NCI-H526 (cell line): ENCODE results near the gene CPEB4.

ENCODE experiments used
- DNase-seq, 2 experiments: peaks; one replicate each; lab custom pipeline; 2025; lab: John Stamatoyannopoulos, UW

The CPEB4 gene

DNA sequence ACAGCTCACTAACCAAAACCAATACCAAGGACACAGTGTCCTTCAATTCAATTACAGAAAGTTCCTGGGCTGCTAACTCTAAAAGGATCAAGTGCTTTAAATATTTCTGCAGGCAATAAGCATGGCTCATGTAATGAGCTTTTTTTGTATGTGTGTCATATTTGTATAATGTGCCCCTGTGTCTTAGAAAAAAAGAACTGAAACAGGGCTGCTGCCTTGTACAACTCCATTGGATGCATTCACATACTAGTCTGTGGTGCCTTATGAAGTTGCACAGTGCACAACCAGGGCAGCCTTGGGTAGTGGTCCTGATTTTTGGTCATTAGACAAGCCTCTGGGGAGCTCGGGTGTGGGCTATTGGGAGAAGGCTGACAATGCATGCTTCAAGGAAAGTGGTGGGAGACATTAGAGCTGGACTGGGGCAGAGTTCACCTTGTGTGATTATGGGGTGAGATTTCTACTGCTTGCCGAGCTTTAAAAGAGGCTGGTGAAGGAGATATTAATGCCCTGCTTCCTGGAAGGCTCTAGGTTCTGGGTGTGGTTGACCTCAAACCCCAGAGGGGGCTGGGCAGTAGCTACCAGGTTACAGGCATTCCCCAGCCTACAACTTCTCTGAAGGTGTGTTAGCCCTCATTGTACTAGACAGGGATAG lies 3.6 kb upstream of the CPEB4 start:
- no peak for DNase-seq

- no peak for DNase-seq
These were observed 3.1 kb upstream of the CPEB4 start for GRCh38 chr5:173885054-173885443.

DNA sequence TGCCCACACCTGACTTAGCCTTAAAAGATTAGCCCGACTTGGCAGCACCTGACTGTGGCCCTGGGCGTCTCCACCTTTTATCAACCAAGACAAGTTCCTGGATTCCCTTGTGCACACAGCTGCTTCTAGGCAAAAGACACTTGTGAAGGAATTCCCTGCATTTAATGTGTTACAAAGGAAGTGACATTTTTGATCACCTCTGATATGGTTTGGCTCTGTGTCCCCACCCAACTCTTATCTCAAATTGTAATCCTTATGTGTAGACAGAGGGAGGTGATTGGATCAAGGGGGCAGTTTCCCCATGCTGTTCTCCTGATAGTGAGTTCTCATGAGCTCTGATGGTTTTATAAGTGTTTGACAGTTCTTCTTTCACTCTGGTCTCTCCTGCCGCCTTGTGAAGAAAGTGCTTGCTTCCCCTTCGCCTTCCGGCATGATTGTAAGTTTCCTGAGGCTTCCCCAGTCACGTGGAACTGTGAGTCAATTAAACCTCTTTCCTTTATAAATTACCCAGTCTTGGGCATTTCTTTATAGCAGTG lies 2.6 kb upstream of the CPEB4 start:
- DNase-seq = no peak

GRCh38 chr5:173886150-173886549 lies 2.0 kb upstream of the CPEB4 start:
- no peak for DNase-seq

- peak in 1 of 2 experiments; percentile 41 for DNase-seq
These were observed 453 bp downstream of the CPEB4 start for GRCh38 chr5:173888473-173889131.

DNA sequence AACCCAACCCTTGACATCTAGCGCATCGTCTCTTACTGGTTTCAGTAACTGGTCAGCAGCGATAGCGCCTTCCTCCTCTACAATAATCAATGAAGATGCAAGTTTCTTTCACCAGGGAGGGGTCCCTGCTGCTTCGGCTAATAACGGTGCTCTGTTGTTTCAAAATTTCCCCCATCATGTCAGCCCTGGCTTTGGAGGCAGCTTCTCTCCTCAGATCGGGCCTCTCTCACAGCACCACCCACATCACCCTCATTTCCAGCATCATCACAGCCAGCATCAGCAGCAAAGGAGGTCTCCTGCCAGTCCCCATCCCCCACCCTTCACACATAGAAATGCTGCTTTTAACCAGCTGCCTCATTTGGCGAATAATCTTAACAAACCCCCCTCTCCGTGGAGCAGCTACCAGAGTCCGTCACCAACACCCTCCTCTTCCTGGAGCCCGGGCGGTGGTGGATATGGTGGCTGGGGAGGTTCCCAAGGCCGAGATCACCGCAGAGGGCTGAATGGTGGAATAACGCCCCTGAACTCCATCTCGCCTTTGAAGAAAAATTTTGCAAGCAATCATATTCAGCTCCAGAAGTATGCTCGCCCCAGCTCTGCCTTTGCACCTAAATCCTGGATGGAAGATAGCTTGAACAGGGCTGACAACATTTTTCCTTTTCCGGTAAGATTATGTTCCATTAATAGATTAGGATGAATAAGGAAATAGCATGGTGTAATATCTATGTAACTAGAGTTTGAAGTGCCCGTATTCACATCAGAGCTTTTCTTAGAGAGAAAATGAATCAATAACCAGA lies 2.2 kb downstream of the CPEB4 start:
- peak; percentile 29 to 67 for DNase-seq

DNA sequence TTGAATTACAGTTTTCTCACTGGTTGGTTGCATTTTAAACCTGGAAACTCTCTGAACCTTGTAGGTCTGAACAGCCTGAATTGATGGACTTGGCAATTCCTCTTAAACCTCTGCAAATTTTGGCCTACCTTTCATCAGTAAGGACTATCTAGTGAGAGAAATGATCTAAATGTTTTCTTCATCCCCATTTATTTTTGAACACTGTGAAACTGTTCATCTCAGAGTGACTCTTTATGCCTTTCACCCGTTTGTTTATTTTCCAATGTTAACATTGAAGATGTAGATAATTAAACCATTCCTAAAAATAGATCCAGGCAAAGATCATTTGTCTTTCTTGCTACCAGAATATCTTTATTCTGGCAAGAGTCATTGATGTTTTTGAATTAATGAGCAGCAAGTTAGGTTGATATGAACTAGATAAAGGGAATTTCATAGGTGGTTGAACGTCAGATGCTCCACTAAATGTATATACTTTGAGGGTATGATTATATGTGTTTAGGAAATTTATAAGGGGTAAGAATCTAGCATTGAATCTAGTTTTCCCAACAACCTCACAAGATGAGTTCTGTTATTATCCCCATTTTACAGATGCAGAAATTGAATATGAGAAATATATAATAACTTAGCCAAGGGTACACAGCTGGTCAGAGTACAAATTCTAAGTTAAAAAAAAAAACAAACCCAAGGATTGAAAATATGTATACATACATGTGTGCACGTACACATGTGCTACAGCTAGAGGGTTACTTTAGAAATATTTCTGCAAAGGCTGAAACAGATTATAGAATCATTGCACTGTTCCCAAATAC lies 3.4 kb downstream of the CPEB4 start:
- DNase-seq = no peak

DNA sequence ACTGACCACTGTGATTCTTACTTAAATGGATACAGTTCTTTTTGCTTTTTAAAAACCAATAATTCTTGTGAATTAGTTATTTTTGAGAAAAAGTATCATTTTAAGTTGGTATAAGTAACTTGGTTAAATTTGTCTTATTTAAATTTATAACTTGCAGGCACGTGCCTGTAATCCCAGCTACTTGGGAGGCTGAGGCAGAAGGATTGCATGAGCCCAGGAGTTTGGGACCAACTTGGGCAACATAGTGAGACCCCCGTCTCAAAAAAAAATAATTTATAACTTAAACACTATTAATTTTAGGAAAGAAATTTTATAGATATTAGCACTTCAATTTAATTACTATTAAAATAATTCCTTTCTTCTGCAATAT lies 5.0 kb downstream of the CPEB4 start:
- DNase-seq = no peak

- DNase-seq = no peak
These were observed 7.4 kb downstream of the CPEB4 start for GRCh38 chr5:173895401-173896165.

GRCh38 chr5:173896631-173897030 lies 8.5 kb downstream of the CPEB4 start:
- no peak for DNase-seq

DNA sequence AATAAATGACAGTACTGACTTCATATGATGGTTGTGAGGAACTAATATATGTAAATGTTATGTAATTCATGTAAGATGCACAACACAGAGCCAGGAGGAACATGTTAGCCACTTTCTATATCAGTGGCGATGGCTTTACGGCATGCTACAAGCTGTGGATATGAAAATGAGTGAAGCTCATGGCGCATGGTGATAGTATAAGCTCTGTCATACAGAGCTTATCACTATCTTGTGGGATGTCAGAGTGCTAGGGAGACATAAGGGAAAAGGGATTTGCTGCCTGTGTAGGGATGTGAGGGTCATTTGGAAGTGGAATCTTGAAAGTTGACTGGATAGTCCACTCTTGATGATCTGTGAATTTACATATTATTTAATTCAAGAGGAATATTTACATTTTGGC lies 13.6 kb downstream of the CPEB4 start:
- DNase-seq = peak; percentile 55 to 67

- no peak for DNase-seq
These were observed 14.2 kb downstream of the CPEB4 start for GRCh38 chr5:173902334-173902733.

DNA sequence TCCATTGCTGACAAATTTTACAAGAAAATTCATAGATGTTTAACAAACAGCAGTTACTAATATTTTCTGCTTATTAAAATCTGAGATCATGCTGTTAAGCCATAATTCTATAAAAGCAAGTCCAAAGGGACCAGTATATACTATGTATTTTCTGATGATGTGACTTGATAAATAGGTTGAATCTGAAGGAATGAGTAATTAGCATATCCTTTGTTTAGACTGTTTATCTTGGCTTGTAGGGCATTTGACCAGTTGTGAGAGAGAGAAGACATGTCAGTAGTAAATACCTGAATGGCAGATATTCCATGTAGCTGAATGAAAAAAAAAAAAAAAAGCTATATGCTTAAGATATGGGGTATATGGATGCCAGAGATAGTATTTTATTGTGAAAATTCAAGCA lies 14.6 kb downstream of the CPEB4 start:
- no peak for DNase-seq

- DNase-seq = no peak
These were observed 15.4 kb downstream of the CPEB4 start for GRCh38 chr5:173903396-173904140.

DNA sequence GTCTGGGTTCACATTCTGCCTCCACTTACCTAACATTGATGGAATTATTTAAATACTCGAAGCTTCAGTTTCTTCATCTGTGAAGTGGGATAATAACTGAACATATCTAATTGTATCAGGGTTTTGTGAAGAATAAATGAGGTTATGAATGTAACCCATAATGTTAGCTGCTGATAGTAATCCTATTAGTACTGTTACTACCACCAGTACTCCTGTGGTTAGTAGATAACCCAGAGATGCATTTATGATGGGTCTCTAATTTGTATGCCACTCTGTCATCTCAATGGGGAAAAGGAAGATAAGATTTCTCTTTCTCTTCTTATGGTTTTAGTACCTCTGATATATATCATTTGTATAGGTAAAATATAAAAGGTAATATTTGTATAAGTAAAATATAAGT lies 16.0 kb downstream of the CPEB4 start:
- DNase-seq = no peak

- no peak for DNase-seq
These were observed 19.1 kb downstream of the CPEB4 start for GRCh38 chr5:173907284-173907683.

- DNase-seq = no peak
These were observed 19.7 kb downstream of the CPEB4 start for GRCh38 chr5:173907686-173908371.

- DNase-seq = no peak
These were observed 21.1 kb downstream of the CPEB4 start for GRCh38 chr5:173909199-173909598.

GRCh38 chr5:173910215-173910614 lies 22.1 kb downstream of the CPEB4 start:
- DNase-seq = no peak

- DNase-seq = no peak
These were observed 23.5 kb downstream of the CPEB4 start for GRCh38 chr5:173911623-173912022.
